Measurements from ENCODE around the gene IL4.
"Not testable (repeated sequence)": the region's sequence is repeated elsewhere in the genome, so short reads cannot be mapped to it uniquely, and the experiment has no call there.

Gene IL4

GRCh38 chr5:132674671-132675506 is 1.1 kb downstream of the IL4 start:
- DNase-seq: peak; percentile 97

- no peak for DNase-seq
These were observed 2.3 kb downstream of the IL4 start for GRCh38 chr5:132675936-132676689.

GRCh38 chr5:132677191-132677590 is 3.4 kb downstream of the IL4 start:
- DNase-seq: peak; percentile 82

GRCh38 chr5:132677682-132678400 is 4.1 kb downstream of the IL4 start:
- no peak for DNase-seq

GRCh38 chr5:132678735-132679134 is 4.9 kb downstream of the IL4 start:
- DNase-seq: no peak

GRCh38 chr5:132679166-132679565 is 5.4 kb downstream of the IL4 start:
- no peak for DNase-seq

GRCh38 chr5:132679717-132680380 is 6.1 kb downstream of the IL4 start:
- no peak for DNase-seq

- DNase-seq: no peak
These were observed 7.1 kb downstream of the IL4 start for GRCh38 chr5:132680780-132681475.

GRCh38 chr5:132681476-132681831 is 7.7 kb downstream of the IL4 start:
- DNase-seq: no peak

- no peak for DNase-seq
These were observed 8.2 kb downstream of the IL4 start for GRCh38 chr5:132681983-132682382.

GRCh38 chr5:132684491-132684890 is 10.7 kb downstream of the IL4 start:
- DNase-seq: peak; percentile 29

GRCh38 chr5:132684922-132685720 is 11.3 kb downstream of the IL4 start:
- no peak for DNase-seq

- DNase-seq: no peak
These were observed 12.4 kb downstream of the IL4 start for GRCh38 chr5:132686193-132686592.

- no peak for DNase-seq
These were observed 14.2 kb downstream of the IL4 start for GRCh38 chr5:132687995-132688394.

- DNase-seq: peak; percentile 16
These were observed 14.9 kb downstream of the IL4 start for GRCh38 chr5:132688536-132689339.

GRCh38 chr5:132689513-132689912 is 15.7 kb downstream of the IL4 start:
- no peak for DNase-seq

- no peak for DNase-seq
These were observed 16.4 kb downstream of the IL4 start for GRCh38 chr5:132690156-132690555.

- not testable (repeated sequence) for DNase-seq
These were observed 18.2 kb downstream of the IL4 start for GRCh38 chr5:132691755-132692631.

GRCh38 chr5:132692632-132692967 is 18.8 kb downstream of the IL4 start:
- peak; percentile 63 for DNase-seq
